Smooth muscle cell (in vitro differentiated cells): ENCODE data around the gene CHST8. TPM values are rescaled to one million over a fixed set of nuclear protein-coding genes. Genes with fewer than 3 reads are reported as not detected.

ENCODE experiments used
- DNase-seq: peaks from one replicate; lab custom pipeline; 2025; ENCODE audit not compliant: unreplicated experiment; lab: John Stamatoyannopoulos, UW
- H2AFZ ChIP-seq: fragments of 200-600 bp; sonication (generic); 2 replicates; pipeline ENCODE4 v1.6.0; 2016; ENCODE audit warnings: antibody characterized with exemption, low read depth, mild to moderate bottlenecking
- H3F3A ChIP-seq: fragments of 200-600 bp; sonication (generic); 2 replicates; pipeline ENCODE4 v1.6.0; 2017; ENCODE audit warnings: antibody characterized with exemption, low read depth
- H3K27ac ChIP-seq: fragments of 200-600 bp; sonication (generic); 2 replicates; pipeline ENCODE4 v1.5.1; 2016; ENCODE audit warnings: low read depth, mild to moderate bottlenecking
- H3K27me3 ChIP-seq: fragments of 200-600 bp; sonication (generic); 2 replicates; pipeline ENCODE4 v1.6.1; 2016; ENCODE audit warnings: low read depth, mild to moderate bottlenecking
- H3K36me3 ChIP-seq: fragments of 200-600 bp; sonication (generic); 2 replicates; pipeline ENCODE4 v1.5.1; 2016; ENCODE audit warnings: low read depth
- H3K4me1 ChIP-seq: fragments of 200-600 bp; sonication (generic); 2 replicates; pipeline ENCODE4 v1.5.1; 2016; ENCODE audit warnings: low read depth
- H3K4me2 ChIP-seq: fragments of 200-600 bp; sonication (generic); 2 replicates; pipeline ENCODE4 v1.6.0; 2016; ENCODE audit warnings: mild to moderate bottlenecking
- H3K4me3 ChIP-seq: fragments of 200-600 bp; sonication (generic); 2 replicates; pipeline ENCODE4 v1.5.1; 2016; ENCODE audit warnings: mild to moderate bottlenecking
- H3K79me2 ChIP-seq: fragments of 200-600 bp; sonication (generic); 2 replicates; pipeline ENCODE4 v1.6.0; 2016; ENCODE audit warnings: low read depth, mild to moderate bottlenecking
- H3K9ac ChIP-seq: fragments of 200-600 bp; sonication (generic); 2 replicates; pipeline ENCODE4 v1.6.0; 2016; ENCODE audit warnings: low read depth
- H3K9me3 ChIP-seq: fragments of 200-600 bp; sonication (generic); replicated peaks from 2 replicates; pipeline ENCODE4 v1.5.1; 2016; ENCODE audit warnings: low read depth
- H4K20me1 ChIP-seq: fragments of 200-600 bp; sonication (generic); 2 replicates; pipeline ENCODE4 v1.6.0; 2016; ENCODE audit warnings: low read depth
- CTCF ChIP-seq: fragments of 200-600 bp; sonication (generic); IDR thresholded peaks from 2 replicates; pipeline ENCODE4 v1.5.1; 2017; ENCODE audit warnings: borderline replicate concordance, mild to moderate bottlenecking, antibody characterized with exemption; ENCODE audit not compliant: insufficient read depth, poor library complexity, severe bottlenecking
- WGBS: methylation state at CpG from one replicate; pipeline ENCODE4 v1.1.7; 2016; ENCODE audit warnings: low lambda C conversion rate; 5-methylcytosine and 5-hydroxymethylcytosine counted together
- polyA plus RNA-seq: library from polyadenylated mRNA; unstranded; fragments of >200 nt; fragmentation: Nextera tagmentation; extraction: Ambion mirVana; gene quantifications from 2 replicates; pipeline ENCODE4 v1.2.1, GENCODE V29; 2016
- total RNA-seq: library from RNA; depleted of rRNA; stranded (reverse); fragments of >200 nt; gene quantifications from 2 replicates; pipeline ENCODE4 v1.2.3, GENCODE V29; 2014

The CHST8 gene
- total and polyA plus RNA-seq, 2 experiments from 2014 or later: not detected

- Histone ChIP-seq H3K27ac (no peak overlapping the region), H3K9ac (no peak overlapping the region), H4K20me1 (no peaks in the 10 kb centered on the region), H3F3A (no peaks in the 10 kb centered on the region), H3K4me3 (no peak overlapping the region), H2AFZ (no peak overlapping the region), H3K4me1 (no peaks in the 10 kb centered on the region), H3K36me3 (no peaks in the 10 kb centered on the region), H3K4me2 (no peak overlapping the region), H3K27me3 (no peaks in the 10 kb centered on the region), H3K9me3 (no peaks in the 10 kb centered on the region), H3K79me2 (no peaks in the 10 kb centered on the region)
- WGBS: 72% methylated on average over 12 of the region's 12 CpGs
- no peak for TF ChIP-seq CTCF
- DNase-seq: no peak
These were observed 97.0 kb downstream of the CHST8 start for GRCh38 chr19:33718651-33719254.

GRCh38 chr19:33719366-33720154, 97.8 kb downstream of the CHST8 start:
- Histone ChIP-seq H3K36me3 (no peaks in the 10 kb centered on the region), H3K79me2 (no peaks in the 10 kb centered on the region), H3K27me3 (no peaks in the 10 kb centered on the region), H3F3A (no peaks in the 10 kb centered on the region), H3K27ac (no peak overlapping the region), H3K4me3 (no peak overlapping the region), H3K9ac (no peak overlapping the region), H3K4me2 (no peak overlapping the region), H3K9me3 (no peaks in the 10 kb centered on the region), H4K20me1 (no peaks in the 10 kb centered on the region), H3K4me1 (no peaks in the 10 kb centered on the region), H2AFZ (no peak overlapping the region)
- no peak for TF ChIP-seq CTCF
- DNase-seq: no peak
- WGBS: 76% methylated on average over 13 of the region's 13 CpGs

GRCh38 chr19:33720155-33720493, 98.4 kb downstream of the CHST8 start:
- Histone ChIP-seq H3K36me3 (no peaks in the 10 kb centered on the region), H3K4me1 (no peaks in the 10 kb centered on the region), H3K27ac (no peak overlapping the region), H2AFZ (no peak overlapping the region), H3F3A (no peaks in the 10 kb centered on the region), H3K9me3 (no peaks in the 10 kb centered on the region), H3K4me3 (no peak overlapping the region), H3K27me3 (no peaks in the 10 kb centered on the region), H4K20me1 (no peaks in the 10 kb centered on the region), H3K79me2 (no peaks in the 10 kb centered on the region), H3K4me2 (no peak overlapping the region), H3K9ac (no peak overlapping the region)
- WGBS: 93% methylated on average over 2 of the region's 3 CpGs
- no peak for TF ChIP-seq CTCF
- no peak for DNase-seq
